HFFc6 (cell line): Measurements from ENCODE around the gene ABCA9. TPM values are rescaled to one million over a fixed set of nuclear protein-coding genes. Genes with fewer than 3 reads are reported as not detected.

Source experiments
- DNase-seq: peaks from one replicate; pipeline ENCODE4 v3.0.0-alpha.2; 2018
- H3K27ac Mint-ChIP-seq: 2 replicates; pipeline ENCODE4 v1.8.0; 2020; ENCODE audit warnings: mild to moderate bottlenecking, mixed read lengths
- H3K27me3 Mint-ChIP-seq: 2 replicates; pipeline ENCODE4 v1.8.0; 2021; ENCODE audit warnings: mild to moderate bottlenecking, moderate library complexity, mixed read lengths; ENCODE audit not compliant: insufficient read depth
- H3K36me3 Mint-ChIP-seq: 2 replicates; pipeline ENCODE4 v1.8.0; 2021; ENCODE audit warnings: low read depth, mixed read lengths
- H3K4me1 Mint-ChIP-seq: 2 replicates; pipeline ENCODE4 v1.8.0; 2020; ENCODE audit warnings: low read depth, mixed read lengths
- H3K4me3 Mint-ChIP-seq: 2 replicates; pipeline ENCODE4 v1.8.0; 2020; ENCODE audit warnings: mild to moderate bottlenecking, moderate library complexity, mixed read lengths
- H3K9me3 Mint-ChIP-seq: 2 replicates; pipeline ENCODE4 v1.8.0; 2020; ENCODE audit warnings: mild to moderate bottlenecking, mixed read lengths
- microRNA-seq: library from miRNA; unstranded; fragments of <30 nt; microRNA quantifications from one replicate; pipeline ENCODE4, GENCODE V29; 2019
- total RNA-seq, 6 experiments: library from RNA; stranded (reverse); fragmentation: NEBNext Ultra II Directional; extraction: Animal tissue kit (Norgen Biotek cat#: 25700); gene quantifications; 2 replicates in 1 of 6; 3 replicates in 5 of 6; pipeline ENCODE4 v1.2.3, GENCODE V29; 2021
- TF ChIP-seq, protein P1 (sequence below): fragments of 200-600 bp; sonication (generic); IDR thresholded peaks from 2 replicates; pipeline ENCODE4 v1.5.0; 2021; ENCODE audit warnings: antibody characterized with exemption, mild to moderate bottlenecking

The ABCA9 gene
- total RNA-seq, 6 experiments from 2014 or later = not detected

DNA sequence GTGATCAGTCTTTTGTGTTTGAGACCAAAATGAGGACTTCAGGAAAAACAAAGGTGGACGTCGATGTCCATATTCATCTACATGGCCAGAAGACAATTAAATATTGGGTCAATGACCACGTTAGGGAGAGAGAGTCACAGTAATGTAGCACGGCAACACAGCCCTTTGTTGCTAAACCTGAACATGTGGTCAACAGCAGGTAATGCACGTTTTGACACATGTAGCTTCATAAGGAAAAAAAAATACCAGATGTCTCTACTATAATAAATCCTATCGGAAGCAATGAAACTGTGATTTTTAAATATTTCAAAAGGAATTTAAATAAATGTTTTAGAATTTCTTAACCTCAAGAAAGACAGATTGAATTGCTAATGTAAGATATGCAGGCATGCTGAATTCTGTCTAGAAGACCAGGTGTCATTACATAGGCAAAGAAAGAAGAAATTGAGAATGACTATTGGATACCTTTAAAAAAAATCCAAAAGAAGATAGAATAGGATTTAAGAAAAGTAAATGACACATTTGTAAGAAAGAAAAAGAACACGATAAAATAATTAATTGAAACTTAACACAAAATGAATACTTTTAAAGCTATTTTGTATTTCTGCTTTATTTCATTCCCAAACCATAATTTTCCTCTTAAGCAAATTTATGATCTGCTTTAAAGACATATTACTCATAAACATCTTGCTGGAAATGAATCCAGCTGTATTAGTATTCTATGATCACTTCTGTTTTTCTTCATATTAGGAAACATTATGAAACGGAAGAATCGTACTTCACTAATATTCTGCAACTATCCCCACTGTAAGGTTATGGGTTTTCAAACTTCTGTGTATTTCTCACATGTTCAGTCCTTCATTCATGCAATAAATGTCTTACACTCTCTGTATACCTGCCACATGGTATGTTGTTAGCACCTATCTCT is 135.7 kb downstream of the ABCA9 start:
- H3K4me3 Mint-ChIP-seq = no peak overlapping the region
- H3K27me3 Mint-ChIP-seq = peaks cover 2% of the 10 kb centered on the region; the same call in 1 of the 2 replicates
- H3K27ac Mint-ChIP-seq = no peak overlapping the region
- TF ChIP-seq, protein P1, sequence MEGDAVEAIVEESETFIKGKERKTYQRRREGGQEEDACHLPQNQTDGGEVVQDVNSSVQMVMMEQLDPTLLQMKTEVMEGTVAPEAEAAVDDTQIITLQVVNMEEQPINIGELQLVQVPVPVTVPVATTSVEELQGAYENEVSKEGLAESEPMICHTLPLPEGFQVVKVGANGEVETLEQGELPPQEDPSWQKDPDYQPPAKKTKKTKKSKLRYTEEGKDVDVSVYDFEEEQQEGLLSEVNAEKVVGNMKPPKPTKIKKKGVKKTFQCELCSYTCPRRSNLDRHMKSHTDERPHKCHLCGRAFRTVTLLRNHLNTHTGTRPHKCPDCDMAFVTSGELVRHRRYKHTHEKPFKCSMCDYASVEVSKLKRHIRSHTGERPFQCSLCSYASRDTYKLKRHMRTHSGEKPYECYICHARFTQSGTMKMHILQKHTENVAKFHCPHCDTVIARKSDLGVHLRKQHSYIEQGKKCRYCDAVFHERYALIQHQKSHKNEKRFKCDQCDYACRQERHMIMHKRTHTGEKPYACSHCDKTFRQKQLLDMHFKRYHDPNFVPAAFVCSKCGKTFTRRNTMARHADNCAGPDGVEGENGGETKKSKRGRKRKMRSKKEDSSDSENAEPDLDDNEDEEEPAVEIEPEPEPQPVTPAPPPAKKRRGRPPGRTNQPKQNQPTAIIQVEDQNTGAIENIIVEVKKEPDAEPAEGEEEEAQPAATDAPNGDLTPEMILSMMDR = no peak
- peaks cover 13% of the 10 kb centered on the region for H3K9me3 Mint-ChIP-seq
- DNase-seq = no peak
- no peaks in the 10 kb centered on the region for H3K4me1 Mint-ChIP-seq
- no peaks in the 10 kb centered on the region for H3K36me3 Mint-ChIP-seq

Small RNA genes lying within 50 kb of the gene (microRNA-seq; reads per million reads assigned to microRNA genes)
- gene MIR4524A (not detected), gene MIR4524B (not detected)

Other genes with a start within 250 kb of the ABCA9 start
- gene ABCA8, start 105.5 kb downstream of the ABCA9 start, total RNA-seq = under 1 TPM in 2 of 6 experiments, not detected in 4; 0.12 to 0.14 TPM
- gene ABCA6, start 81.0 kb upstream of the ABCA9 start, total RNA-seq = under 1 TPM in 1 of 6 experiments, not detected in 5; 0.07 TPM
- under 1 TPM in 3 of 6 experiments, not detected in 3; 0.03 to 0.17 (median 0.07) TPM for gene ABCA10, start 167.9 kb upstream of the ABCA9 start, total RNA-seq